Left ventricle myocardium superior (tissue), 1 donor: ENCODE results near the gene TRIM65. TPM values are rescaled to one million over a fixed set of nuclear protein-coding genes. Genes with fewer than 3 reads are reported as not detected.
"Not testable (repeated sequence)": the region's sequence is repeated elsewhere in the genome, so short reads cannot be mapped to it uniquely, and the experiment has no call there.

Source experiments
- ATAC-seq: fragments of 200-7000 bp; cut with Tn5 transposase; one replicate; pipeline ENCODE4 v1.9.1; 2020; ENCODE audit warnings: mild to moderate bottlenecking, moderate library complexity
- DNase-seq: peaks from one replicate; pipeline ENCODE4 v3.0.0-alpha.2; 2020
- intact Hi-C: fragments of 100-400 bp; cut with micrococcal nuclease; formaldehyde crosslinking; loops from one replicate; pipeline ENCODE4 v1.11.0; 2022
- total RNA-seq: library from RNA; stranded (reverse); fragmentation: NEBNext Ultra II Directional; extraction: Animal tissue kit (Norgen Biotek cat#: 25700); gene quantifications from one replicate; pipeline ENCODE4 v1.2.1, GENCODE V29; 2021
- donor health status: DM: no; HTN: yes; CAD: no; lungs with severe emphysema.

TRIM65 gene
- total RNA-seq, 1 donor from 2014 or later, result 11.4 TPM

DNA sequence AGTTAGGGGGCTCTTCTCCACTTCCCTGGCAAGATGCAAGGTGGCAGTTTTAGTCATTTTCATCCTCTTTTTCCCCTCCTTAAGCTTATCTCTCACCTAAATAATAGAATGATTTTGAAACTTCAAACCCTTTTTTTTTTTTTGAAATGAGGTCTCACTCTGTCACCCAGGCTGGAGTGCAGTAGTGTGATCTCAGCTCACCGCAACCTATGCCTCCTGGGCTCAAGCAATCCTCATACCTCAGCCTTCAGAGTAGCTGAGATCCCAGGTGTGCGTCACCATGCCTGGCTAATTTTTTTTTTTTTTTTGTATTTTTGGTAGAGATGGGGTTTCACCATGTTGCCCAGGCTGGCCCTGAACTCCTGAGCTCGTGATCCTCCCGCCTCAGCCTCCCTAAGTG lies 31.9 kb downstream of the TRIM65 start:
- ATAC-seq, intact Hi-C loops, DNase-seq: not testable (repeated sequence)

DNA sequence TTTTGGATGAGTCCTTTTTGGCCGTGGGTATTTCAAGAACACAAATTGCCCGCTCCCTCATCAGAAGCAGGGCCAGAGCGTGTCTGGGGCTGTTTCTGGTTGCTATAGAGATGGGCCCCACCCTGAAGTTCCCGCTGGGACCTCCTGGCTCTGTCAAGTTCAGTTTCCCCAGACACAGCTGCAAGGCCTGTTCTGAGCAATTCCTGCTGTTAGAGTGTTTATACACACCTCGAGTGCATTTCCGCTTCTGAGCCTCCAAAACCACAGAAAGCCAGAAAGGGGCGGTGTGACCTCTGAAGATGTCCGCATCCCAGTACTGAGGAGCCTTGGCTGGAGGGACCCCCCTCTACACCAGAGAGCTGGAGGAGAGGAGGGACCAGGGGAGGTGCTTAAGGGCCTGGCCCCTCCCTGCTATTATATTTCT lies 32.3 kb downstream of the TRIM65 start:
- intact Hi-C loops, result no loop called here
- DNase-seq (peak; percentile 79), ATAC-seq (peak; percentile 89)

DNA sequence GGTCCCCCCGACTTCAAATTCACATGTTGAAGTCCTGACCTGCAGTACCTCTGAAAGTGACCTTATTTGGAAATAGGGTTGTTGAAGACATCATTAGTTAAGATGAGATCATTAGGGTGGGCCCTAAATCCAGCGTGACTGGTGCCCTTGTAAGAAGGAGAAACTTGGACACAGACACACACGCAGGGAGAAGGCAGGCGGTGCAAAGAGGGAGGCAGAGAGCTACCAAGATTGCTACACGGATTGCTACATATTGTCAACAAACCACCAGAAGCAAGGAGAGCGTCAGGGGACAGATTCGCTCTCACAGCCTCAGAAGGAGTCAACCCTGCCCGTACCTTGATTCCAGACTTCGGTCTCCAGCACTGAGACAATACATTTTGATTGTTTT lies 34.8 kb downstream of the TRIM65 start:
- intact Hi-C loops, result no loop called here
- DNase-seq (no peak), ATAC-seq (peak; percentile 33)

DNA sequence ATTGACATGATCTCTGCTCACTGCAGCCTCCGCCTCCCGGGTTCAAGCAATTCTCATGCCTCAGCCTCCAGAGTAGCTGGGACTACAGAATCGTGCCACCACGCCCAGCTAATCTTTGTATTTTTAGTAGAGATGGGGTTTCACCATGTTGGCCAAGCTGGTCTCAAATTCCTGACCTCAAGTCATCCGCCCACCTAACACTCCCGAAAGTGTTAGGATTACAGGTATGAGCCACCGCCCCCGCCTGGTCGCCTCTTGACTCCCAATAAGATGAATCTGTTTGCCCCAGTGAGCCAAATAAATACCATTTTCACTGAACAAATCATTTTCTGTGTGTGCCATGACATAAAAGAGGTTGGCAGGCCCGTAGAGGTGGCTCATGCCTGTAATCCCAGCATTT lies 37.4 kb downstream of the TRIM65 start:
- intact Hi-C loops, ATAC-seq: not testable (repeated sequence)
- DNase-seq, result peak; percentile 7

DNA sequence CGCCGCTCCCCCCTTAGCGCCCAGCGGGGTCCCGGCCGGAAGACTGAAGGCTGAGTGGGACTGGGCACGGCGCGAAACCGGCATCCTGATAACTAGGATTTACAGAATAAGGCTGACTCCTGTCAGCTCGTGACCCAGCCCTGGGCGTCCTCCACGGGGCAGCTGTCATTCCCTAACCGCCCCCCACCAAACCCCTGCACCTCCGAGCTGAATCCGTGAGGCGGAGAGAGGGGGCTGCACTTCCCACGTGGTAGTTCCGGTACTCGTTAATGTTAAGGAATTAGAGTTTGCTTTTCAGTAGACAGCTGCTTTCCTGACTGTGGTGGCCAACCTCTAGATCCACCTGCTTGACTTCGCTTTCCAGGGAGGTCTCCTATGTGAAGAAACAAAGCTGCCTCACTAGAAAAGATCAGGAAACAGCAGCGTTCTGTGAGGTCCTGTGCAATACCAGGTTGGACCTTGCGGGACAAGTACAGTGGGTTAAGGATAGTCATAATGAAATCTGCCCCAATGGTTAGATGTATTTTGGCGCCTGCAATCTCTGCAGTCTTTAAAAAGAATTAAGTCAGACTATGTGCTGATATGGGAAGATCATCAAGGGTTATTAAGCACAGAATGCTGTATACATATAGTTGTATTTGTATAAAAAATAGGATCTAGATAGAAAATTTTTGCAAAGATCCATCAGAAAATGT lies 40.5 kb downstream of the TRIM65 start:
- intact Hi-C loops, result no loop called here
- peak; percentile 61 for ATAC-seq
- no peak for DNase-seq

DNA sequence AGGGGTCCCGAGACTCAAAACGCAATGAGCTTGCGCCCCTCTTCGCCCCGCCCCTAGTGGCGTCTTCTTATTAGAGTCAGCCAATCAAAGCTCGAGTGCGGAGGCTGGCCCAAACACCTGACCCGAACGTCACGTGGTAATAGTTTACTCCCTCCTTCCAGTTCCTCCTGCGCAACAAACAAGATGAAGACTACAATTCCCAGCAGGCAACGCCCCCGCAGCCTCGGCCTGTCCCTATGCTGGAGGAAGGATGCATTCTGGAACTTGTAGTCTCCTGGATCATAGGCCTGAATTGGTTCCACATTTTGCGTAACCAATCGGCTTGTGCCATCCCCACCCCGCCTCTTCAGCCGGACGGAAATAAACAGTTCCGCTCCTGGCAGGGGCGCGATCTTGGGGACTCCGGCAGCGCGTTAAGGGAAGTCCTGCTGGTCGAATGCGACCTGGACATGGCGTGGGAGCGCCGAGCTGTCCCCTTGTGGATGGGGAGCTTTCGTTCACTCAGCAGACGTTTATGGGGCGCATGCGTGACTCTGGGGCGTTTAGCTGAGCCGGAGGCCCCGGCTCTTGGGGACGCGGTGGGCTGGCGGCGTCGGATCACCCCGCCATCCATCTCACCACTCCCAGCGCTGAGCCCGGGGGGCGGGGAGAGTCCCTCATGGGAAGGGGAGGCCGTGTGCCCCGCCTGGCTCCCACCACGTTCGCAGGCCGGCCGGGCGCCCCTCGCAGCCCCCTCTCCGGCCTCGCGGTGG lies 41.3 kb downstream of the TRIM65 start, which contains the start of gene WBP2:
Gene WBP2 (minus strand): TSS at position 26 of the 752 bp plus-strand sequence. CDS start 38 bp downstream, outside the sequence.
- peak; percentile 97 for DNase-seq
- intact Hi-C loops, result no loop called here

DNA sequence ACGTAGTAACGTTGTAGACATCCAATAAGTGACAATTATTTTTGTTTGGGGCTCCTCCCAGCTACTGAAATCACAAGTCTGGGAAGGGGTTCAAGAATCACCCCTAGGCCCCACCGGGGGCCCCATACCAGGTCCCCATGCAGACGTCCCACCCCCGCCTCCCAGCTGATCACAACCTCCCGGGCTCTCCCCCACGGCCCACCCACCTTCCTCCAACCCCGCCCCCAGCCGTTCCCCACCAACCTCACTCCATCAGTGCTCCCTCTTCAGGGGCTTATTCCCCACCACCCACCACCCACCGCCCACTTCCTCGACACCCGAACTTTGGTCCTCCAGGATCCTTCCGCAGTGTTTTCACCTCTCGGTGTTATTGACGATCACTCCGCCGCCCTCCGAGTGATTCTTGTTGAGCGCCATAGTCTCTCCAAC lies 41.9 kb downstream of the TRIM65 start:
- DNase-seq, result peak; percentile 62
- peak; percentile 19 for ATAC-seq
- intact Hi-C loops, result no loop called here

More for the DNA sequence above, 41.3 kb downstream of the TRIM65 start, which contains the start of gene WBP2:
- peak; percentile 91 for ATAC-seq

DNA sequence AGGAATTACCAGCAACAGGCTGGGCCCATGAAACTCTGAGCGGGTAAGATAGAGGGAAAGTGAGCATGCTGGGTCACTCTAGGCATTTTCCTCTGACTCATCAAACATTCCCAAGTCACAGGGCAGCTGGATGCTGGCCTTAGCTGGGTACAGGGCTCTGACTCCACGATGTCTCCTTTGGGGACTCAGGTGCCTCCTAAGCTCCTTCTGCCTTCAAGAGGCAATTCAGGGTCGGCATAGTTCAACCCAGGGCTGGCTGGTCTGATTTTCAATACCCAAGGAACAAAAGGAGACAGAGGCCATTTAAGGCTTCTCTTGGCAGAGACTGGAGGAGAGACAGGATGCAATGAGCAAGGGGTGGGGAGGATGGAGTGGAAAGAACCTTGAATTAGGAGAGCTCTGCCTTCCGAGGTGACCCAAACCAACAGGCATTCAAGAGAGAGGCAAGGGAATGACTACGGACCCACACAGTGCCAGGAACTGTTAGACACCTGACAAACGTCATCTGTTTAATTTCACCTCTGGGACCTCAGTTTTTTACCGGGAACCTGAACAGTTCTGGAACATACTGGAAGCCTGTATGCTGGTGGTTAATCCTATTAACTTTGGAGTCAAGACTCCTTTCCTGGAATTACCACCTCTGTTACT lies 42.5 kb downstream of the TRIM65 start:
- intact Hi-C loops, result no loop called here

DNA sequence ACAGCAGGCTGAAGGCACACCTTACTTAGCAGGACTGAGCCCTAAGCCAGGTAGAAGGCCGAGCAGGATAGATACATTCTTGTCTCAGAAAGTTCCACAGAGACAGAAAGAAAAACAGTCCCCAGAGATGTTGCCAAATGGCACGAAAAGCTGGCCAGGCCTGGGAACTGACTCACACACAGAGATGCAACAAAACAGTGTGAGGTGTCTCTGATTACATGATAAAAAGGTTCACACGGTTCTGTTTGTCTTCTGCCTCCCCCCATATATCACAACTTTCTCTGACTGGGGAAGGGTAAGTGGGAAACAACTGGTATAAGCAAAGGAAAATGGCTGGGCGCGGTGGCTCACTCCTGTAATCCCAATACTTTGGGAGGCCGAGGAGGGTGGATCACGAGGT lies 43.3 kb downstream of the TRIM65 start:
- intact Hi-C loops, result no loop called here
- DNase-seq, result no peak
- no peak for ATAC-seq

More for the DNA sequence above, 42.5 kb downstream of the TRIM65 start:
- ATAC-seq (no peak), DNase-seq (peak; percentile 29)

DNA sequence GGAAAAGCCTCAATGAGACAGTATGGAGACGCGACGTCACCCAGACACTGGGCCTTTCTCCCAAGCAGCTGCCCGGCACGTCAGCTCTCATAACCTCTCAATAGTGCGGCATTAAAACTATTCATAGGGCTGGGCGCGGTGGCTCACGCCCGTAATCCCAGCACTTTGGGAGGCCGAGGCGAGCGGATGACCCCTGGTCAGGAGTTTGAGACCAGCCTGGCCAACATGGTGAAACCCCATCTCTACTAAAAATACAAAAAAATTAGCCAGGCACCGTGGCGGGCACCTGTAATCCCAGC lies 45.1 kb downstream of the TRIM65 start:
- intact Hi-C loops, ATAC-seq: not testable (repeated sequence)
- peak; percentile 23 for DNase-seq

DNA sequence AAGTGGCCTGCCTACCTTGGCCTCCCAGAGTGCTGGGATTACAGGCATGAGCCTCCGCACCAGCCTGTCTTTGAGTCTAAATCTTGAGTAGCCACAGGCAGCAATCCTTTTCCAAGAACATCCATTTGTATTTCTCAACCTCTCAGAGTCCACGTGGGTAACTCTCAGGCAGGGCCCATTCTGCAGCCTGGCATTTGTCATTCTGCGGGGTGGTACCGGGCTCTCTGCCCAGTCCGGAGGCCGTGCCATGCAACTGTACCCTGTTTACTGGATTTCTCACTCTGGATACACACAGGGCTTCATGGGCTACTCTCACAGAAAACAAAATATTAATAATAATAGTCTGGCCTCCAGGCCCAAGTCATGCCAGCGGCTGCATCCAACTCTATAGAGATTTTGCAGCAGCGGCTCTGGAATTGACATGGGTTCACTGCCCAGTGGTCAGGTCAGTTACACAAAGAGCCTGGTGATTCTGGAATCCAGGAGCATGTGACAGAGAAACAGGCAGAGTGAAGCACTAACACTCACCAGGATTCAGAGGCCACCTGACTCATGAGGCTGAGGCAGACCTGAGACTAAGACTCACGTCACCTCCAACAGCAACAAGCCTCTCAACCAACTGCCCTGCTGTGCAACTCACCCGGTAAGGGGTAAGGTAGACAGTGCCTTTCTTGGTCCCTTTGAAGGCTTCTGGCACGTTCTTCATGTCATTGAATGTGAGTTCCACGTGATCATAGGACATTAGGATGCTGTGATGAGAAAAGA lies 45.6 kb downstream of the TRIM65 start:
- intact Hi-C loops, result no loop called here
- ATAC-seq, result peak; percentile 11
- DNase-seq, result peak; percentile 72

DNA sequence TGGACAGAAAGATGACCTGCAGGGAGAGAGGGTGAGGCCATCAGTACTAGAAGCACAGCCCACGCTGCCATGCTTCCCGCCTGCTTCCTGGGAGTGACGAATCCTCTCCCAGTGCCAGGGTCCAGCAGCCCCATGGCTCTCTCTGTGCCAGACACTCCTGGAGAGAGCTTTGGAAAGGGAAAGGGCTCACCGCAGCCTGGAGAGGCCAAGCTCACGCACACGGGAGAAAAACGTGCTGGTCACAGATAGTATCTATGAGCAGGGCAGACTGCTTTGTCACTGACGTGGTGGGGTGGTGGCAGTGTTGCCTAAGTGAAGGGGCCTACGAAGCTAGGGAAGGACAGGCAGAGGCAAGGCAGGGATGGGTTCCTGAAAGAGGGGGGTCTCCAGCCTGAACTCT lies 47.0 kb downstream of the TRIM65 start:
- DNase-seq, result peak; percentile 25
- intact Hi-C loops, result no loop called here
- no peak for ATAC-seq

DNA sequence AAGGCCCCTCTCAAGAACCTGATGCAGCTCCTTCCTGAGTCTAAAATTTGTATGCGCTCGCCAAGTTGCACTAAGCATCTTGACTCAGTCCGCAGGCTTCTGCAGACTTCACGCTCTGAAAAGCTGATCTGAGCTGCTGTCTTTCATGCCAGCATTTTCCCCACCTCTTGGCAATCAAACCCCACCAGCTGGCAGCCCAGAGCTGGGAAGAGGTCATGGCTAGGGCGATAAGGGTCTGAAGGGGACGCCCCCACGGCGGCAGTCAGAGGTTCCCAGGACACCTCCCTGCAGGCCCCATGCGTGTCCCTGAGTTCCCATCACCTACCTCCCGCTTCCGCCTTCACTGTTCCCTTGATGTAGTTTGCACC lies 47.5 kb downstream of the TRIM65 start:
- ATAC-seq (no peak), DNase-seq (no peak)
- intact Hi-C loops, result no loop called here

DNA sequence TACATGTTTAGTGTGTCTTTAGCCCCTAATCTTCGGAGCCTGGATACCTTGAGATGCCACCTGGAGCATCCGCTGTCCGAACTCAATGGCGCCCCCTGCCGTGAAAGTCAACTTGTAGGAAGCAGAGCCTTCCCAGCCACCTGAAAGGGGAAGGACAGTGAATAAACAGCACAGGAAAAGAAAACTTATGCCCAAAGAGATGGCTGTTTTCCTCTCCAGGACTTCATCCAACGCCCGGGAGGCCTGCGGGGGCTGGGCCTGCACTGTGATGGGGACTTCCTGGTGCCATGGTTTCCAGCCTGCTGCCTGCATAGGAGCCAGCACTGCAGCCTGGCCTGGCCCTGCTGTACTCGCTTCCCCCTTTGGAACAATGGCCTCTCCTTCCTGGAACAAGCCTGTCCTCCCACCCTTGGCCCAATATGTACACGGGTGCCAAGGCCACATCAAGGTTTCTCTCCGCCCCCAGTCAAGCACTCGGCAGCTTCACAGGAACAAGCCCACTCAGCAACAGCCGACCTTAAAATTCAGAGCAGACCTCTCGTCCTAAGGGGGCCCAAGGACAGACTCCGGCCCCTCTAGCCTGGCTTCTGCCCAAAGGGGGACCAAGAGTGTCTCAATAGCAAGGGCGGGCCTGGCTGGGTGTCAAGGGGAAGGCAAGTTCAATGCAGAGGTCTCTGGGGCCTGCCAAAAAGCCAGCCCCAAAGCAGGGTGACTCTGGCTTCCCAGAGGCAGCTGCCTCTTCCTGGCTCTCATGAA lies 48.0 kb downstream of the TRIM65 start:
- DNase-seq, result peak; percentile 85
- intact Hi-C loops, result no loop called here
- peak; percentile 12 for ATAC-seq

DNA sequence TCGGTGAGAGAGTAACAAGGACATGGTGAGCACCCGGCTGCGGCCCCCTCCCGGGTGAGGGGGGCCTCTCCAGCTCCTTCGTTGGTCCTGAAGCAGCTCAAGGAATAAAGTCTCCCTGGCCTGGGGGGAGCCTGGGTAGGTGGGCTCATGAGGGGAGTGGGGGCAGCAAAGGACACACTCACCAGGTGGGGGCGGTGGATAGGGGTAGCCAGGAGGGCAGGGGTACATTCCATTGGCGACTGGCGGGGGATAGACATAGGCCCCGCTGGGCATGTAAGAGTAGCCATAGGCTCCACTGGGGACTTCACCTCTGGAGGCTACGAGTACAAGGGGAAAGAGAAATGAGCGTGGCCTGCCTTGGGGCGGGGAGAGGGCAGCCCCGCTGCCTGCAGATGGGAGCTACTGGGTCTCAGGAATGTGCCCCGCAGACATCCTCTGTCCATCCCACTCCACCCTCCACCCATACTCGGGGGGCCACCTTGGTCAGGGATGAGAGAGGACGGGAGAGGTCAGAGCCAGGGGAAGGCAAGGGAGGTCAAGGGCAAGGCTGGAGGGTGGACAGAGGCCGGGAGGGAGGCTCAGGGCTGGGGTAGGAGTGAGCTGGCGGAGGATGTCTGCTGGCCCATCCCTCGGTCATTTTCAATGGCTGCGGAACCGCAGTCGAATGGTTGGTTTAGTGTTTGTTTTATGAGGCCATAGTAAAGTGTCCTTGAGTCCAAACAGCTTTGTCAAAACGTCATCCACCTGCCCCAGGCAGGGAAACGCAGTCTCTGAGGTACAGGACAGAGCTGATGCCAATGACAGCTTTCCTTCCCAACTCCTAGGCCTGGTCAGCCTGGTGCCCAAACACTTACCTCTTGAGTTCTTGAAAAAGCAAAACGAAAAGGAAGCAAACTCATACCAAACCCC lies 48.9 kb downstream of the TRIM65 start:
- DNase-seq (peak; percentile 23), ATAC-seq (no peak)
- intact Hi-C loops, result no loop called here

DNA sequence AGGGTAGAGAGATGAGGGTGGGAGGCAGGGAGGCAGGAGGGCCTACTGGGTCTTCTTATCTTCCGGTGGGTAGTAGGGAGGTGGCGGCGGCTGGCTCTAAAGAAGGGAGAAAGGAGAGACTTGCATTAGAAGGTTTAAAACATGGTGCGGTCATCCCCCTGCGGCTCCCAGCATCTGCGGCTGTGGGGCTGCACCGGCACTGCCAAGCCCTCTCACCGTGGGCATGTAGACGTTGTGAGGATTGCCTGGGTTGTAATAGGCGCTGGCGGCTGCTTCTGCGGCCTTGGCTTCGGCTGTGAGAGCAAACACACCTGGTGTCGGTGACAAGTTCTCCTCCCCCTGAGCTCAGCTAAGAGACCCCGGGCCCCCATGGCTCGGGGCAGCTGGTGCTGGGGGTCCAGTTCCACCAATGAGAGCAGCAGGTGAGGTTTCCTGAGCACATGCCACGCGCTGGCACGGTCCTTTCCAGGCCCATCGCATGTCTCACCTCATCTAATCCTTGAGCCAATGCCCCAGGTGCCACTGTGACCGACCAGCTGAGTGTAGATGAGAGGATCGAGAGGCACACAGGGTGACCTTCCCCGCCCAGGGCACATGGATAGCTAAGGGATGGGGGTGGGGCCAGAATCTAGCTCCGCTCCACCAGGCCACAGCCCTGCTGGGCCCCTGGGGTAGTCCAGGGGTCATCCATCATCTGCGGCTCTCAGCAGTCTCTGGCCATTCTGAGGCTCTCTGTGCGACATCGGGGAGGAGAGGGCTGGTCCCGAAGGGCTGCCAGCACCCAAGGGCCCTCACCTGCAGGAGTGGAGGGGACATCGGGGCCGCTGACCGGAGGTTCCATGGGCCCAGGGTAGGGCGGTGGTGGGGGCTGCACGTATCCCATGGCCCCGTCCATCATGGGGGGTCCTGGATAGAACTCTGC lies 49.8 kb downstream of the TRIM65 start:
- intact Hi-C loops, result no loop called here
- ATAC-seq (no peak), DNase-seq (peak; percentile 29)
